K562 (cell line): Measurements from ENCODE around the gene ASB15. TPM values are rescaled to one million over a fixed set of nuclear protein-coding genes. Genes with fewer than 3 reads are reported as not detected.

Source experiments
- ARID1B ChIP-seq: fragments of 450-650 bp; IDR thresholded peaks from 2 replicates; pipeline ENCODE4 v1.6.1; 2016; ENCODE audit warnings: antibody characterized with exemption, mild to moderate bottlenecking, inconsistent platforms
- ELF1 ChIP-seq: fragments of 200-800 bp; sonication (Bioruptor generic); IDR thresholded peaks from 2 replicates; pipeline ENCODE4 v1.6.1; 2016; ENCODE audit warnings: missing genetic modification characterization, missing compliant biosample characterization
- HDAC3 ChIP-seq: fragments of 450-650 bp; IDR thresholded peaks from 2 replicates; pipeline ENCODE4 v1.6.1; 2018; ENCODE audit warnings: borderline replicate concordance, mild to moderate bottlenecking, moderate library complexity; ENCODE audit not compliant: partially characterized antibody
- HNRNPK ChIP-seq: fragments of 200-400 bp; formaldehyde crosslinking; IDR thresholded peaks from one replicate; pipeline ENCODE4 v1.6.1; 2018; ENCODE audit warnings: mild to moderate bottlenecking, low read depth, low read length; ENCODE audit not compliant: poor library complexity, severe bottlenecking
- JUNB ChIP-seq: fragments of 450-650 bp; formaldehyde crosslinking; conservative IDR thresholded peaks from 2 replicates; pipeline ENCODE4 v1.4.0; 2020; ENCODE audit warnings: mild to moderate bottlenecking
- KDM4B ChIP-seq, 2 experiments: fragments of 450-650 bp in 1 of 2; sonication (generic) in 1 of 2; IDR thresholded peaks; 2 replicates each; pipeline ENCODE4 v1.6.1; 2016 to 2017; ENCODE audit warnings: borderline replicate concordance in 2 of 2, antibody characterized with exemption in 1 of 2, low read depth in 1 of 2, mild to moderate bottlenecking in 1 of 2
- LARP7 ChIP-seq: fragments of 450-650 bp; IDR thresholded peaks from 2 replicates; pipeline ENCODE4 v1.6.1; 2016
- MBD1 ChIP-seq: fragments of 250-450 bp; sonication (Bioruptor Pico); IDR thresholded peaks from 2 replicates; pipeline ENCODE4 v1.8.0; 2022; ENCODE audit warnings: inconsistent platforms
- MXI1 ChIP-seq: IDR thresholded peaks from 2 replicates; pipeline ENCODE4 v1.6.1; 2011; ENCODE audit warnings: low read depth, mild to moderate bottlenecking, improper control_type of control experiment, low read length
- NCOA6 ChIP-seq: fragments of 450-650 bp; IDR thresholded peaks from 2 replicates; pipeline ENCODE4 v1.6.1; 2017; ENCODE audit warnings: mild to moderate bottlenecking
- OTX1 ChIP-seq: fragments of 450-650 bp; formaldehyde crosslinking; IDR thresholded peaks from 2 replicates; pipeline ENCODE4 v1.4.0; 2022; ENCODE audit warnings: mild to moderate bottlenecking
- PHB ChIP-seq: fragments of 250-450 bp; sonication (Bioruptor Pico); IDR thresholded peaks from 2 replicates; pipeline ENCODE4 v1.5.0; 2021
- PTRF ChIP-seq: fragments of 450-650 bp; IDR thresholded peaks from 2 replicates; pipeline ENCODE4 v1.6.1; 2016; ENCODE audit warnings: mild to moderate bottlenecking, missing genetic modification characterization, missing compliant biosample characterization
- PYGO2 ChIP-seq: fragments of 450-650 bp; IDR thresholded peaks from 2 replicates; pipeline ENCODE4 v1.6.1; 2016; ENCODE audit warnings: mild to moderate bottlenecking, missing genetic modification characterization, moderate library complexity, missing compliant biosample characterization
- SMARCA5 ChIP-seq: fragments of 450-650 bp; IDR thresholded peaks from 2 replicates; pipeline ENCODE4 v1.6.1; 2016
- TCF7 ChIP-seq: sonication (generic); IDR thresholded peaks from 2 replicates; pipeline ENCODE4 v1.6.1; 2016; ENCODE audit warnings: antibody characterized with exemption, borderline replicate concordance
- ZBTB49 ChIP-seq: sonication (generic); formaldehyde crosslinking; IDR thresholded peaks from 2 replicates; pipeline ENCODE4 v1.8.0; 2022; ENCODE audit warnings: missing genetic modification reagents, mild to moderate bottlenecking, borderline replicate concordance
- ZFX ChIP-seq: sonication (generic); formaldehyde crosslinking; IDR thresholded peaks from 2 replicates; pipeline ENCODE4 v1.8.0; 2022; ENCODE audit warnings: mild to moderate bottlenecking, missing genetic modification reagents, moderate library complexity
- ZKSCAN8 ChIP-seq: fragments of 200-800 bp; sonication (Bioruptor generic); IDR thresholded peaks from 2 replicates; pipeline ENCODE4 v1.6.1; 2016; ENCODE audit warnings: missing genetic modification characterization, missing compliant biosample characterization
- ZNF134 ChIP-seq: fragments of 250-450 bp; sonication (Bioruptor Pico); conservative IDR thresholded peaks from 2 replicates; pipeline ENCODE4 v1.4.0; 2020
- ZNF408 ChIP-seq: fragments of 250-450 bp; sonication (Bioruptor Pico); IDR thresholded peaks from 2 replicates; pipeline ENCODE4 v1.4.0; 2020; ENCODE audit warnings: low read depth, mild to moderate bottlenecking, moderate library complexity
- ZNF830 ChIP-seq: fragments of 250-450 bp; sonication (Bioruptor Pico); IDR thresholded peaks from 2 replicates; pipeline ENCODE4 v1.5.0; 2021; ENCODE audit warnings: mild to moderate bottlenecking
- polyA plus RNA-seq, 8 experiments: library from polyadenylated mRNA; depleted of rRNA in 4 of 8; stranded (reverse) in 5 of 8; unstranded in 3 of 8; fragments of >200 nt; fragmentation: Nextera tagmentation in 2 of 8; fragmentation: Illumina TruSeq in 1 of 8; extraction: Ambion mirVana in 2 of 8; extraction: Trizol in 1 of 8; gene quantifications; 2 replicates each; pipeline versions ENCODE4 v1.2.1 to v1.2.3, GENCODE V29; 2011 to 2014; ENCODE audit warnings: inconsistent platforms in 1 of 8, missing spikeins in 1 of 8
- total RNA-seq, 7 experiments: library from RNA; depleted of rRNA in 6 of 7; stranded (reverse); fragments of >200 nt in 6 of 7; fragmentation: Illumina TruSeq in 2 of 7; extraction: Trizol in 2 of 7; gene quantifications; 2 replicates each; pipeline versions ENCODE4 v1.2.1 to v1.2.3, GENCODE V29; 2011 to 2021; ENCODE audit warnings: low replicate concordance in 1 of 7
- TF ChIP-seq, protein P1 (sequence below): sonication (generic); formaldehyde crosslinking; IDR thresholded peaks from 2 replicates; pipeline ENCODE4 v1.8.0; 2022; ENCODE audit warnings: mild to moderate bottlenecking, missing genetic modification reagents, borderline replicate concordance

The ASB15 gene
- total and polyA plus RNA-seq, 9 of the 15 experiments (the other 6 are each of a cell fraction or from before 2014, with no cell fraction given), result 0.03 to 0.14 (median 0.04) TPM; not detected in 3

DNA sequence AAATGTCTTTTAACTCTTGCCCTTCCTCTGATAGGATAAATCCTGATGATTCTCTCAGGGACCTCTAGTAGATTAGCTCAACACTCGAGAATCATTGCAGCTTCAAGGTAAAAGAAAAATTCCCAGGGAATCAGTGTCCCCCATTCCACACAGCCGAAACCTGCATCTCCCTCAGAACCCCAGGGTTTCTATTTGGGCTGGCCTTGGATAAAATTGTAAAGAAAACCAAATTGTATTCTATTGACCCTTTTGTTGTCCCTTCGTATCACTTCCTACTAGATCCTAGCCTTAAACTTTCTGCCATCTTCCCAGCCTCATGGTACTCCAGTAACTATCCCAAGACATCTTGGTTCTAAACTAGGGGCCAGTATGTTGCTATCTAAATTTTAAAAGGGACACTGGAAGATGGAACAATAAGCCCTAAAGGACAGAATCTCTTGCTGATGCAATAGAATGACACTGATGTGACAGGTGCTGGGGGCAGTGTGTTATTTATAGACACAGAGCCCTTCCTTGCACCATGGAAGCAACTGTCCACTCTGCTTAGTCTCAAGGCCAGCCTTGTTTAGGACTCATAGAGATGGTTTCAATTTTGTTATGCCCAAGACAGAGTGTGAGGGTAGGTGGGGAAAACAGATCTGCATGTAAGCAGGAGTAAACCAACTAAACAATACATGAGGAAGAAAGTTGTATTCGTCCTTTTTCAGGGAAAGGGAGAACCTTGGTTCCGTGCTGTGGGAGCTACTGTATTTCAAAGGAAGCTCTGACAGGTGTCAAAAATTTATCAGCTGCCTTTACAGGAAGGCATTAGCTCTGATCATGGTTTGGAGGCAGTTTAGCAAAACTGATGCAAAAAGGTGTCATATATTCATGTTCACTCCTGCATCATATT, 7.6 kb downstream of the ASB15 start (continued):
- TF ChIP-seq SMARCA5 (no peak), ZNF134 (CRISPR knock-in tag) (no peak), JUNB (CRISPR knock-in tag) (no peak), PYGO2 (tag) (no peak), LARP7 (no peak), OTX1 (CRISPR knock-in tag) (peak; percentile 5; the same call in 1 of the 2 replicates), PHB (CRISPR knock-in tag) (peak; percentile 23; the same call in 1 of the 2 replicates), ARID1B (peak; percentile 53; the same call in 1 of the 2 replicates), MBD1 (CRISPR knock-in tag) (no peak), HDAC3 (peak; percentile 48), ELF1 (tag) (no peak), ZBTB49 (CRISPR knock-in tag) (no peak), NCOA6 (no peak), ZNF408 (CRISPR knock-in tag) (no peak), MXI1 (no peak), ZFX (no peak), KDM4B (IDR thresholded peaks at IDR 0.05; ENCODE audit: borderline replicate concordance in 2 of 2, low read depth in 1 of 2) (no peak), TCF7 (no peak), PTRF (tag) (no peak), ZKSCAN8 (CRISPR knock-in tag) (no peak), HNRNPK (no peak), ZNF830 (peak; percentile 81; the same call in 1 of the 2 replicates)
- TF ChIP-seq, protein P1, sequence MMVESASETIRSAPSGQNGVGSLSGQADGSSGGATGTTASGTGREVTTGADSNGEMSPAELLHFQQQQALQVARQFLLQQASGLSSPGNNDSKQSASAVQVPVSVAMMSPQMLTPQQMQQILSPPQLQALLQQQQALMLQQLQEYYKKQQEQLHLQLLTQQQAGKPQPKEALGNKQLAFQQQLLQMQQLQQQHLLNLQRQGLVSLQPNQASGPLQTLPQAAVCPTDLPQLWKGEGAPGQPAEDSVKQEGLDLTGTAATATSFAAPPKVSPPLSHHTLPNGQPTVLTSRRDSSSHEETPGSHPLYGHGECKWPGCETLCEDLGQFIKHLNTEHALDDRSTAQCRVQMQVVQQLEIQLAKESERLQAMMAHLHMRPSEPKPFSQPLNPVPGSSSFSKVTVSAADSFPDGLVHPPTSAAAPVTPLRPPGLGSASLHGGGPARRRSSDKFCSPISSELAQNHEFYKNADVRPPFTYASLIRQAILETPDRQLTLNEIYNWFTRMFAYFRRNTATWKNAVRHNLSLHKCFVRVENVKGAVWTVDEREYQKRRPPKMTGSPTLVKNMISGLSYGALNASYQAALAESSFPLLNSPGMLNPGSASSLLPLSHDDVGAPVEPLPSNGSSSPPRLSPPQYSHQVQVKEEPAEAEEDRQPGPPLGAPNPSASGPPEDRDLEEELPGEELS, result no peak
